GM12878 (cell line): Measurements from ENCODE around the gene PPP2R1A.

Source experiments
- CEBPZ ChIP-seq: fragments of 150-350 bp; IDR thresholded peaks from 2 replicates; pipeline ENCODE4 v1.6.1; 2016; ENCODE audit warnings: low read depth, low read length
- GABPA ChIP-seq: IDR thresholded peaks from 2 replicates; pipeline ENCODE4 v1.6.1; 2014; ENCODE audit warnings: antibody characterized with exemption, low read depth, mild to moderate bottlenecking, inconsistent platforms
- HDAC2 ChIP-seq: fragments of 200-600 bp; sonication (generic); IDR thresholded peaks from 2 replicates; pipeline ENCODE4 v1.6.1; 2017

GRCh38 chr19:52221031-52221430 is 31.2 kb downstream of the PPP2R1A start:
- no peak for TF ChIP-seq CEBPZ
- TF ChIP-seq GABPA, result no peak
- no peak for TF ChIP-seq HDAC2
